HepG2 (cell line): Measurements from ENCODE around the gene SLC5A6. TPM values are rescaled to one million over a fixed set of nuclear protein-coding genes. Genes with fewer than 3 reads are reported as not detected.

Source experiments
- AHR ChIP-seq: IDR thresholded peaks from 2 replicates; pipeline ENCODE4 v1.6.1; 2018; ENCODE audit warnings: missing genetic modification reagents, missing compliant biosample characterization
- ATF1 ChIP-seq: IDR thresholded peaks from 2 replicates; pipeline ENCODE4 v1.6.1; 2016; ENCODE audit warnings: mild to moderate bottlenecking, control low read depth
- BRD4 ChIP-seq: sonication (generic); formaldehyde crosslinking; IDR thresholded peaks from 2 replicates; pipeline ENCODE4 v1.4.0; 2020; ENCODE audit warnings: missing genetic modification reagents
- HNRNPLL ChIP-seq: fragments of 200-400 bp; formaldehyde crosslinking; IDR thresholded peaks from 2 replicates; pipeline ENCODE4 v1.6.1; 2017; ENCODE audit warnings: mild to moderate bottlenecking, low read depth, low read length; ENCODE audit not compliant: poor library complexity, severe bottlenecking
- MEIS2 ChIP-seq: sonication (generic); formaldehyde crosslinking; IDR thresholded peaks from 2 replicates; pipeline ENCODE4 v1.9.0; 2021; ENCODE audit warnings: mild to moderate bottlenecking, missing genetic modification reagents
- NFYB ChIP-seq: sonication (generic); formaldehyde crosslinking; IDR thresholded peaks from 2 replicates; pipeline ENCODE4 v1.4.0; 2020; ENCODE audit warnings: missing genetic modification reagents
- NKX3-1 ChIP-seq: sonication (generic); formaldehyde crosslinking; IDR thresholded peaks from 2 replicates; pipeline ENCODE4 v1.5.0; 2020; ENCODE audit warnings: missing genetic modification reagents
- NR2F1 ChIP-seq, 2 experiments: fragments of 450-650 bp in 1 of 2; formaldehyde crosslinking in 1 of 2; IDR thresholded peaks; 2 replicates each; pipeline versions ENCODE4 v1.5.0 to v1.6.1; 2016 to 2020; ENCODE audit warnings: mild to moderate bottlenecking in 1 of 2, missing compliant biosample characterization in 1 of 2, missing genetic modification reagents in 1 of 2, moderate library complexity in 1 of 2
- RFX1 ChIP-seq: fragments of 450-650 bp; IDR thresholded peaks from 2 replicates; pipeline ENCODE4 v1.6.1; 2017
- RNF219 ChIP-seq: sonication (generic); formaldehyde crosslinking; IDR thresholded peaks from 2 replicates; pipeline ENCODE4 v1.5.0; 2020; ENCODE audit warnings: mild to moderate bottlenecking, missing genetic modification reagents
- SRSF1 ChIP-seq: fragments of 200-400 bp; formaldehyde crosslinking; optimal IDR thresholded peaks from 2 replicates; pipeline ENCODE3; 2017; ENCODE audit warnings: mild to moderate bottlenecking, low read depth, low read length, moderate library complexity
- TARDBP ChIP-seq: sonication (generic); formaldehyde crosslinking; IDR thresholded peaks from 2 replicates; pipeline ENCODE4 v1.8.0; 2022; ENCODE audit warnings: mild to moderate bottlenecking, missing genetic modification reagents
- THYN1 ChIP-seq: sonication (generic); formaldehyde crosslinking; IDR thresholded peaks from 2 replicates; pipeline ENCODE4 v1.8.1; 2023; ENCODE audit warnings: low read depth, mild to moderate bottlenecking, moderate library complexity, missing genetic modification reagents, borderline replicate concordance
- TMF1 ChIP-seq: sonication (generic); formaldehyde crosslinking; IDR thresholded peaks from 2 replicates; pipeline ENCODE4 v1.8.1; 2022; ENCODE audit warnings: low read depth, missing genetic modification reagents
- TRIM24 ChIP-seq: sonication (generic); formaldehyde crosslinking; IDR thresholded peaks from 2 replicates; pipeline ENCODE4 v1.8.0; 2022; ENCODE audit warnings: mild to moderate bottlenecking, missing genetic modification reagents
- YEATS2 ChIP-seq: sonication (generic); formaldehyde crosslinking; IDR thresholded peaks from 2 replicates; pipeline ENCODE4 v1.4.0; 2020; ENCODE audit warnings: missing genetic modification reagents, borderline replicate concordance
- ZMYM4 ChIP-seq: sonication (generic); formaldehyde crosslinking; IDR thresholded peaks from 2 replicates; pipeline ENCODE4 v1.8.1; 2023; ENCODE audit warnings: mild to moderate bottlenecking, missing genetic modification reagents
- ZNF101 ChIP-seq: sonication (generic); formaldehyde crosslinking; IDR thresholded peaks from 2 replicates; pipeline ENCODE4 v1.4.0; 2020; ENCODE audit warnings: mild to moderate bottlenecking, low read depth, missing genetic modification reagents, borderline replicate concordance
- ZNF17 ChIP-seq: sonication (generic); formaldehyde crosslinking; IDR thresholded peaks from 2 replicates; pipeline ENCODE4 v1.5.0; 2020; ENCODE audit warnings: mild to moderate bottlenecking, missing genetic modification reagents
- ZNF34 ChIP-seq: sonication (generic); formaldehyde crosslinking; IDR thresholded peaks from 2 replicates; pipeline ENCODE4 v1.4.0; 2020; ENCODE audit warnings: mild to moderate bottlenecking, missing genetic modification reagents, borderline replicate concordance
- ZNF446 ChIP-seq: sonication (generic); formaldehyde crosslinking; IDR thresholded peaks from 2 replicates; pipeline ENCODE4 v1.5.0; 2020; ENCODE audit warnings: mild to moderate bottlenecking, missing genetic modification reagents
- ZNF580 ChIP-seq: IDR thresholded peaks from 2 replicates; pipeline ENCODE4 v1.6.1; 2016; ENCODE audit warnings: low read depth, borderline replicate concordance
- ZNF652 ChIP-seq: IDR thresholded peaks from 2 replicates; pipeline ENCODE4 v1.6.1; 2016; ENCODE audit warnings: low read depth, borderline replicate concordance
- ZNF678 ChIP-seq: sonication (generic); formaldehyde crosslinking; IDR thresholded peaks from 2 replicates; pipeline ENCODE4 v1.4.0; 2020; ENCODE audit warnings: mild to moderate bottlenecking, missing genetic modification reagents
- ZNF713 ChIP-seq: sonication (generic); formaldehyde crosslinking; IDR thresholded peaks from 2 replicates; pipeline ENCODE4 v1.4.0; 2020; ENCODE audit warnings: mild to moderate bottlenecking, missing genetic modification reagents
- ZSCAN5A ChIP-seq: sonication (generic); formaldehyde crosslinking; IDR thresholded peaks from 2 replicates; pipeline ENCODE4 v1.8.0; 2022; ENCODE audit warnings: mild to moderate bottlenecking, missing genetic modification reagents, borderline replicate concordance
- polyA plus RNA-seq, 8 experiments: library from polyadenylated mRNA; depleted of rRNA in 3 of 8; stranded (reverse) in 7 of 8; unstranded in 1 of 8; fragments of >200 nt; fragmentation: Illumina TruSeq in 4 of 8; extraction: Trizol in 4 of 8; gene quantifications; 2 replicates each; pipeline versions ENCODE4 v1.2.1 to v1.2.3, GENCODE V29; 2011 to 2016; ENCODE audit warnings: low read depth in 4 of 8, missing spikeins in 1 of 8, mixed read lengths in 1 of 8; ENCODE audit not compliant: insufficient read depth in 1 of 8
- total RNA-seq, 5 experiments: library from RNA; depleted of rRNA; stranded (reverse); fragments of >200 nt; fragmentation: Illumina TruSeq; extraction: Trizol; gene quantifications; 2 replicates each; pipeline ENCODE4 v1.2.3, GENCODE V29; 2016; ENCODE audit warnings: low read depth in 1 of 5
- TF ChIP-seq, protein P1 (sequence below): sonication (generic); formaldehyde crosslinking; IDR thresholded peaks from 2 replicates; pipeline ENCODE4 v1.5.1; 2020; ENCODE audit warnings: missing genetic modification reagents, mild to moderate bottlenecking, borderline replicate concordance

Gene SLC5A6
- total and polyA plus RNA-seq, 2 of the 13 experiments (the other 11 are each of a cell fraction or from before 2014, with no cell fraction given) = 135 to 417 TPM

DNA sequence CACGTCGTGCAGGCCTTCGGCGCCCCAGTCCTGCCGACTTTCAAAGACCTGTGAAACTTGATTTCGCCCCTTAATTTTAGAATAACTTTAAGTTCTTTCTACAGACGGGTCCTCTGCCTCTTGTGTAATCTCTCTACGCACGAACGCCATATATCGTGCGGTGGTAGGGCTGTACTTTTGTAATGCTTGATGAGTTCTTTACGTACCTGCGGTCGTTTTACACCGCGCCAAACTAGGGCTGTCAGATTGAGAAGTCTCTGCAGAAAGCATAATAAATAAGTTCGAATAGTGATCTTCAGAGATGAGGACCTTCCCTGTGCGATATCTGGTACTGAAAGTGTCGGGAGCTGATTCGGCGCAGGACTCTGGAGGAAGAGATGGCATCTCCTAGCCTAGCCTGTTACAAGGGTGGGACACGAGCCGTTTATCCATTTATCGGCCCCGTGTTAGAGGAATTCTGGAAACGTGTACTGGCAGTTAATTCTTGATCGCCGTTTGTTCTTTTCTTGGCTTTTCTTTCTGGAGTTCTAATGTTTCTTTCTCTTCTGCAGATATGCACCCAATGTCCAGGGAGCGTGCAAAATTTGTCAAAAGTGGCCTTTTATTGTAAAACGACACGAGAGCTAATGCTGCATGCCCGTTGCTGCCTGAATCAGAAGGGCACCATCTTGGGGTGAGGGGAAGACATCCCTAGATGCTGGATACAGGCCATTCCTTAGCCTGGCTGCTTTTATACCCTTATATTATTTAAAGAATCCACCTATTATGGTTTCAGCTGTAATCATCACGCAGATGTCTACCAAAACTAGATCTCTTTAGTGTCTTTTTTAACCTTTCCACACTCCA, 781 bp upstream of the SLC5A6 start (continued):
- TF ChIP-seq, protein P1, sequence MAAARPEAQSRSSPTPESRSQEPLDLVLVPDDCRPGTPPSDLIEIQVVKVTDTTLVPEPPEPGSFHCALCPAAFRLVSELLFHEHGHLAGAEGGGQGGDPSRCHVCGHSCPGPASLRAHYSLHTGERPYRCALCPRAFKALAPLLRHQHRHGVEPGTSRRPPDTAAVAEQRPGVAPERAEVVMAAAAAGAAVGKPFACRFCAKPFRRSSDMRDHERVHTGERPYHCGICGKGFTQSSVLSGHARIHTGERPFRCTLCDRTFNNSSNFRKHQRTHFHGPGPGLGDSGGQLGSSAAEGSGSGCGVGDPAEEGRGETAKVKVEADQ (CRISPR knock-in tag) = 0 out of 2 replicates have a peak, but pooled peaks have one; percentile 2
- TF ChIP-seq NR2F1 (CRISPR knock-in tag; IDR thresholded peaks at IDR 0.05) = peak in 1 of 2 experiments; percentile 0; a peak in 2 of 4 replicates
- TF ChIP-seq MEIS2 (CRISPR knock-in tag) = no peak
- no peak for TF ChIP-seq ZNF446
- peak; percentile 5; the same call in 1 of the 2 replicates for TF ChIP-seq ZNF652
- TF ChIP-seq TARDBP (CRISPR knock-in tag) = 0 out of 2 replicates have a peak, but pooled peaks have one; percentile 14
- TF ChIP-seq ZMYM4 (CRISPR knock-in tag) = no peak
- no peak for TF ChIP-seq ZNF678
- no peak for TF ChIP-seq TMF1 (CRISPR knock-in tag)
- no peak for TF ChIP-seq ZNF580
- peak; percentile 13; the same call in 1 of the 2 replicates for TF ChIP-seq NKX3-1 (CRISPR knock-in tag)
- TF ChIP-seq ZNF34 (CRISPR knock-in tag) = no peak
- TF ChIP-seq YEATS2 (CRISPR knock-in tag) = no peak; the same call in none of the 2 replicates
- no peak for TF ChIP-seq HNRNPLL
- TF ChIP-seq NFYB (CRISPR knock-in tag) = no peak
- no peak for TF ChIP-seq ATF1 (CRISPR knock-in tag)
- peak; percentile 60; the same call in 1 of the 2 replicates for TF ChIP-seq ZSCAN5A
- TF ChIP-seq ZNF101 = no peak
- no peak for TF ChIP-seq RFX1
- TF ChIP-seq SRSF1 = no peak
- TF ChIP-seq THYN1 = no peak
- TF ChIP-seq RNF219 (CRISPR knock-in tag) = no peak
- no peak for TF ChIP-seq ZNF17 (CRISPR knock-in tag)
- TF ChIP-seq AHR (CRISPR knock-in tag) = no peak
- TF ChIP-seq BRD4 (CRISPR knock-in tag) = no peak
- TF ChIP-seq ZNF713 = no peak
- TF ChIP-seq TRIM24 (CRISPR knock-in tag) = no peak
